Gastrocnemius medialis (tissue), 4 donors: ENCODE data around the gene NEB.

Experiments
- CTCF ChIP-seq, 5 experiments: fragments of 450-650 bp in 3 of 5; fragments of 200-600 bp in 2 of 5; sonication (generic) in 2 of 5; IDR thresholded peaks in 4 of 5; conservative IDR thresholded peaks in 1 of 5; 1 replicate in 4 of 5; 2 replicates in 1 of 5; pipeline ENCODE4 v1.5.1; 2016 to 2019; ENCODE audit warnings: antibody characterized with exemption in 5 of 5, mild to moderate bottlenecking in 3 of 5, moderate library complexity in 3 of 5
- POLR2A ChIP-seq, 2 donors: fragments of 450-650 bp; IDR thresholded peaks; one replicate each; pipeline ENCODE4 v1.6.1; 2017; ENCODE audit warnings: antibody characterized with exemption in 2 of 2, mild to moderate bottlenecking in 2 of 2, moderate library complexity in 2 of 2

GRCh38 chr2:151713291-151713903 lies 20.9 kb downstream of the NEB start:
- TF ChIP-seq CTCF (IDR thresholded peaks at IDR 0.05 in 4 of 5, conservative IDR thresholded peaks at IDR 0.05 in 1 of 5): no peak
- no peak for TF ChIP-seq POLR2A (IDR thresholded peaks at IDR 0.05)
